Uterus (tissue), 2 donors: ENCODE results near the gene STK39.

Experiments
- CTCF ChIP-seq, 4 experiments: fragments of 200-600 bp in 2 of 4; fragments of 450-650 bp in 2 of 4; sonication (generic) in 2 of 4; IDR thresholded peaks; one replicate each; pipeline ENCODE4 v1.5.1; 2016 to 2019; ENCODE audit warnings: antibody characterized with exemption in 4 of 4, mild to moderate bottlenecking in 2 of 4, moderate library complexity in 1 of 4
- POLR2A ChIP-seq, 2 donors: fragments of 450-650 bp; IDR thresholded peaks; one replicate each; pipeline ENCODE4 v1.6.1; 2016; ENCODE audit warnings: antibody characterized with exemption in 2 of 2, mild to moderate bottlenecking in 1 of 2, moderate library complexity in 1 of 2

- TF ChIP-seq CTCF (IDR thresholded peaks at IDR 0.05) (no peak), POLR2A (IDR thresholded peaks at IDR 0.05) (no peak)
These were observed 25.3 kb downstream of the STK39 start for GRCh38 chr2:168222088-168222487.
